GM23338 (cell line): ENCODE results near the gene BNIP5.

ENCODE experiments used
- CREB1 ChIP-seq: fragments of 250-450 bp; sonication (Bioruptor Pico); IDR thresholded peaks from 2 replicates; pipeline ENCODE4 v1.5.0; 2020; ENCODE audit warnings: low read depth, mild to moderate bottlenecking, moderate library complexity
- CTCF ChIP-seq, 2 experiments: fragments of 200-600 bp in 1 of 2; sonication (generic) in 1 of 2; conservative IDR thresholded peaks; 2 replicates each; pipeline versions ENCODE4 v1.5.1 to v1.6.1; 2016 to 2017; ENCODE audit warnings: antibody characterized with exemption in 2 of 2, low read depth in 2 of 2, mild to moderate bottlenecking in 2 of 2, moderate library complexity in 1 of 2
- ETS1 ChIP-seq: IDR thresholded peaks from 2 replicates; pipeline ENCODE4 v1.6.1; 2016; ENCODE audit warnings: antibody characterized with exemption
- EZH2 ChIP-seq: fragments of 200-600 bp; sonication (generic); IDR thresholded peaks from one replicate; pipeline ENCODE4 v1.8.0; 2017; ENCODE audit warnings: antibody characterized with exemption, mild to moderate bottlenecking, low read depth; ENCODE audit not compliant: unreplicated experiment
- EZH2phosphoT487 ChIP-seq: fragments of 200-600 bp; sonication (generic); IDR thresholded peaks from one replicate; pipeline ENCODE4 v1.8.1; 2018; ENCODE audit warnings: antibody characterized with exemption; ENCODE audit not compliant: unreplicated experiment
- JUNB ChIP-seq: IDR thresholded peaks from one replicate; pipeline ENCODE4 v1.6.1; 2016; ENCODE audit warnings: antibody characterized with exemption; ENCODE audit not compliant: unreplicated experiment
- NANOG ChIP-seq: IDR thresholded peaks from 2 replicates; pipeline ENCODE4 v1.6.1; 2016; ENCODE audit warnings: antibody characterized with exemption, borderline replicate concordance
- POLR2AphosphoS5 ChIP-seq: IDR thresholded peaks from 2 replicates; pipeline ENCODE4 v1.6.1; 2016; ENCODE audit warnings: antibody characterized with exemption, low read depth
- STAT1 ChIP-seq: IDR thresholded peaks from one replicate; pipeline ENCODE4 v1.6.1; 2016; ENCODE audit warnings: antibody characterized with exemption; ENCODE audit not compliant: unreplicated experiment
- ZNF331 ChIP-seq: fragments of 250-450 bp; sonication (Bioruptor Pico); IDR thresholded peaks from 2 replicates; pipeline ENCODE4 v1.5.0; 2020; ENCODE audit warnings: low read depth, mild to moderate bottlenecking, moderate library complexity
- TF ChIP-seq, protein P1 (sequence below): IDR thresholded peaks from one replicate; pipeline ENCODE4 v1.6.1; 2018; ENCODE audit warnings: antibody characterized with exemption; ENCODE audit not compliant: unreplicated experiment
- TF ChIP-seq, protein P2 (sequence below): fragments of 250-450 bp; sonication (Bioruptor Pico); IDR thresholded peaks from 2 replicates; pipeline ENCODE4 v1.5.0; 2020; ENCODE audit warnings: mild to moderate bottlenecking, moderate library complexity

- no peak for TF ChIP-seq CTCF (conservative IDR thresholded peaks at IDR 0.05; ENCODE audit: low read depth in 2 of 2)
- TF ChIP-seq, protein P1, sequence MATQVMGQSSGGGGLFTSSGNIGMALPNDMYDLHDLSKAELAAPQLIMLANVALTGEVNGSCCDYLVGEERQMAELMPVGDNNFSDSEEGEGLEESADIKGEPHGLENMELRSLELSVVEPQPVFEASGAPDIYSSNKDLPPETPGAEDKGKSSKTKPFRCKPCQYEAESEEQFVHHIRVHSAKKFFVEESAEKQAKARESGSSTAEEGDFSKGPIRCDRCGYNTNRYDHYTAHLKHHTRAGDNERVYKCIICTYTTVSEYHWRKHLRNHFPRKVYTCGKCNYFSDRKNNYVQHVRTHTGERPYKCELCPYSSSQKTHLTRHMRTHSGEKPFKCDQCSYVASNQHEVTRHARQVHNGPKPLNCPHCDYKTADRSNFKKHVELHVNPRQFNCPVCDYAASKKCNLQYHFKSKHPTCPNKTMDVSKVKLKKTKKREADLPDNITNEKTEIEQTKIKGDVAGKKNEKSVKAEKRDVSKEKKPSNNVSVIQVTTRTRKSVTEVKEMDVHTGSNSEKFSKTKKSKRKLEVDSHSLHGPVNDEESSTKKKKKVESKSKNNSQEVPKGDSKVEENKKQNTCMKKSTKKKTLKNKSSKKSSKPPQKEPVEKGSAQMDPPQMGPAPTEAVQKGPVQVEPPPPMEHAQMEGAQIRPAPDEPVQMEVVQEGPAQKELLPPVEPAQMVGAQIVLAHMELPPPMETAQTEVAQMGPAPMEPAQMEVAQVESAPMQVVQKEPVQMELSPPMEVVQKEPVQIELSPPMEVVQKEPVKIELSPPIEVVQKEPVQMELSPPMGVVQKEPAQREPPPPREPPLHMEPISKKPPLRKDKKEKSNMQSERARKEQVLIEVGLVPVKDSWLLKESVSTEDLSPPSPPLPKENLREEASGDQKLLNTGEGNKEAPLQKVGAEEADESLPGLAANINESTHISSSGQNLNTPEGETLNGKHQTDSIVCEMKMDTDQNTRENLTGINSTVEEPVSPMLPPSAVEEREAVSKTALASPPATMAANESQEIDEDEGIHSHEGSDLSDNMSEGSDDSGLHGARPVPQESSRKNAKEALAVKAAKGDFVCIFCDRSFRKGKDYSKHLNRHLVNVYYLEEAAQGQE, result no peak
- no peak for TF ChIP-seq POLR2AphosphoS5
- TF ChIP-seq CREB1 (CRISPR knock-in tag), result no peak
- no peak for TF ChIP-seq EZH2
- no peak for TF ChIP-seq EZH2phosphoT487
- TF ChIP-seq, protein P2, sequence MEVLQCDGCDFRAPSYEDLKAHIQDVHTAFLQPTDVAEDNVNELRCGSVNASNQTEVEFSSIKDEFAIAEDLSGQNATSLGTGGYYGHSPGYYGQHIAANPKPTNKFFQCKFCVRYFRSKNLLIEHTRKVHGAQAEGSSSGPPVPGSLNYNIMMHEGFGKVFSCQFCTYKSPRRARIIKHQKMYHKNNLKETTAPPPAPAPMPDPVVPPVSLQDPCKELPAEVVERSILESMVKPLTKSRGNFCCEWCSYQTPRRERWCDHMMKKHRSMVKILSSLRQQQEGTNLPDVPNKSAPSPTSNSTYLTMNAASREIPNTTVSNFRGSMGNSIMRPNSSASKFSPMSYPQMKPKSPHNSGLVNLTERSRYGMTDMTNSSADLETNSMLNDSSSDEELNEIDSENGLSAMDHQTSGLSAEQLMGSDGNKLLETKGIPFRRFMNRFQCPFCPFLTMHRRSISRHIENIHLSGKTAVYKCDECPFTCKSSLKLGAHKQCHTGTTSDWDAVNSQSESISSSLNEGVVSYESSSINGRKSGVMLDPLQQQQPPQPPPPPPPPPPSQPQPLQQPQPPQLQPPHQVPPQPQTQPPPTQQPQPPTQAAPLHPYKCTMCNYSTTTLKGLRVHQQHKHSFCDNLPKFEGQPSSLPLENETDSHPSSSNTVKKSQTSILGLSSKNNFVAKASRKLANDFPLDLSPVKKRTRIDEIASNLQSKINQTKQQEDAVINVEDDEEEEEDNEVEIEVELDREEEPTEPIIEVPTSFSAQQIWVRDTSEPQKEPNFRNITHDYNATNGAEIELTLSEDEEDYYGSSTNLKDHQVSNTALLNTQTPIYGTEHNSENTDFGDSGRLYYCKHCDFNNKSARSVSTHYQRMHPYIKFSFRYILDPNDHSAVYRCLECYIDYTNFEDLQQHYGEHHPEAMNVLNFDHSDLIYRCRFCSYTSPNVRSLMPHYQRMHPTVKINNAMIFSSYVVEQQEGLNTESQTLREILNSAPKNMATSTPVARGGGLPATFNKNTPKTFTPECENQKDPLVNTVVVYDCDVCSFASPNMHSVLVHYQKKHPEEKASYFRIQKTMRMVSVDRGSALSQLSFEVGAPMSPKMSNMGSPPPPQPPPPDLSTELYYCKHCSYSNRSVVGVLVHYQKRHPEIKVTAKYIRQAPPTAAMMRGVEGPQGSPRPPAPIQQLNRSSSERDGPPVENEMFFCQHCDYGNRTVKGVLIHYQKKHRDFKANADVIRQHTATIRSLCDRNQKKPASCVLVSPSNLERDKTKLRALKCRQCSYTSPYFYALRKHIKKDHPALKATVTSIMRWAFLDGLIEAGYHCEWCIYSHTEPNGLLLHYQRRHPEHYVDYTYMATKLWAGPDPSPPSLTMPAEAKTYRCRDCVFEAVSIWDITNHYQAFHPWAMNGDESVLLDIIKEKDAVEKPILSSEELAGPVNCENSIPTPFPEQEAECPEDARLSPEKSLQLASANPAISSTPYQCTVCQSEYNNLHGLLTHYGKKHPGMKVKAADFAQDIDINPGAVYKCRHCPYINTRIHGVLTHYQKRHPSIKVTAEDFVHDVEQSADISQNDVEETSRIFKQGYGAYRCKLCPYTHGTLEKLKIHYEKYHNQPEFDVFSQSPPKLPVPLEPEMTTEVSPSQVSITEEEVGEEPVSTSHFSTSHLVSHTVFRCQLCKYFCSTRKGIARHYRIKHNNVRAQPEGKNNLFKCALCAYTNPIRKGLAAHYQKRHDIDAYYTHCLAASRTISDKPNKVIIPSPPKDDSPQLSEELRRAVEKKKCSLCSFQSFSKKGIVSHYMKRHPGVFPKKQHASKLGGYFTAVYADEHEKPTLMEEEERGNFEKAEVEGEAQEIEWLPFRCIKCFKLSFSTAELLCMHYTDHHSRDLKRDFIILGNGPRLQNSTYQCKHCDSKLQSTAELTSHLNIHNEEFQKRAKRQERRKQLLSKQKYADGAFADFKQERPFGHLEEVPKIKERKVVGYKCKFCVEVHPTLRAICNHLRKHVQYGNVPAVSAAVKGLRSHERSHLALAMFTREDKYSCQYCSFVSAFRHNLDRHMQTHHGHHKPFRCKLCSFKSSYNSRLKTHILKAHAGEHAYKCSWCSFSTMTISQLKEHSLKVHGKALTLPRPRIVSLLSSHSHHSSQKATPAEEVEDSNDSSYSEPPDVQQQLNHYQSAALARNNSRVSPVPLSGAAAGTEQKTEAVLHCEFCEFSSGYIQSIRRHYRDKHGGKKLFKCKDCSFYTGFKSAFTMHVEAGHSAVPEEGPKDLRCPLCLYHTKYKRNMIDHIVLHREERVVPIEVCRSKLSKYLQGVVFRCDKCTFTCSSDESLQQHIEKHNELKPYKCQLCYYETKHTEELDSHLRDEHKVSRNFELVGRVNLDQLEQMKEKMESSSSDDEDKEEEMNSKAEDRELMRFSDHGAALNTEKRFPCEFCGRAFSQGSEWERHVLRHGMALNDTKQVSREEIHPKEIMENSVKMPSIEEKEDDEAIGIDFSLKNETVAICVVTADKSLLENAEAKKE (CRISPR knock-in tag), result no peak
- no peak for TF ChIP-seq ETS1
- no peak for TF ChIP-seq NANOG
- TF ChIP-seq JUNB, result no peak
- TF ChIP-seq ZNF331 (CRISPR knock-in tag), result no peak
- TF ChIP-seq STAT1, result no peak
Measured at GRCh38 chr6:36382976-36383375, 46.3 kb upstream of the BNIP5 start.
